Osteoblast (primary cell): Measurements from ENCODE around the gene PDGFD. TPM values are rescaled to one million over a fixed set of nuclear protein-coding genes. Genes with fewer than 3 reads are reported as not detected.

ENCODE experiments used
- DNase-seq: peaks from one replicate; pipeline ENCODE4 v3.0.0; 2011; ENCODE audit warnings: low spot score, mixed read lengths; ENCODE audit not compliant: insufficient read length; ENCODE audit errors: missing footprints
- H2AFZ ChIP-seq: 2 replicates; pipeline ENCODE4 v1.6.0; 2011; ENCODE audit warnings: mild to moderate bottlenecking, low read length
- H3K27ac ChIP-seq: 2 replicates; pipeline ENCODE4 v1.5.1; 2011; ENCODE audit warnings: mild to moderate bottlenecking, low read depth, low read length, moderate library complexity
- H3K27me3 ChIP-seq: 2 replicates; pipeline ENCODE4 v1.6.0; 2012; ENCODE audit warnings: mild to moderate bottlenecking, control low read depth, inconsistent platforms, low read length, moderate library complexity; ENCODE audit not compliant: insufficient read depth
- H3K36me3 ChIP-seq: 2 replicates; pipeline ENCODE4 v1.5.1; 2011; ENCODE audit warnings: mild to moderate bottlenecking, low read length, control low read depth, moderate library complexity; ENCODE audit not compliant: insufficient read depth
- H3K4me1 ChIP-seq: 2 replicates; pipeline ENCODE4 v1.5.1; 2011; ENCODE audit warnings: mild to moderate bottlenecking, low read length, control low read depth, moderate library complexity; ENCODE audit not compliant: insufficient read depth
- H3K4me2 ChIP-seq: 2 replicates; pipeline ENCODE4 v1.6.0; 2011; ENCODE audit warnings: mild to moderate bottlenecking, low read length; ENCODE audit not compliant: insufficient read depth
- H3K4me3 ChIP-seq: fragments of 200-600 bp; sonication (generic); 3 replicates; pipeline ENCODE4 v1.5.1; 2012; ENCODE audit warnings: mild to moderate bottlenecking, low read length, inconsistent platforms; ENCODE audit not compliant: insufficient read depth
- H3K79me2 ChIP-seq: 2 replicates; pipeline ENCODE4 v1.6.0; 2012; ENCODE audit warnings: mild to moderate bottlenecking, low read length, control low read depth, inconsistent platforms; ENCODE audit not compliant: insufficient read depth
- H3K9me3 ChIP-seq: 2 replicates; pipeline ENCODE4 v1.5.1; 2011; ENCODE audit warnings: low read depth, low read length, control low read depth
- H4K20me1 ChIP-seq: 2 replicates; pipeline ENCODE4 v1.6.0; 2012; ENCODE audit warnings: mild to moderate bottlenecking, low read length, control low read depth; ENCODE audit not compliant: insufficient read depth
- total RNA-seq: library from RNA; depleted of rRNA; stranded (reverse); fragments of >200 nt; gene quantifications from 2 replicates; pipeline ENCODE4 v1.2.3, GENCODE V29; 2012
- TF ChIP-seq, protein P1 (sequence below): IDR thresholded peaks from 2 replicates; pipeline ENCODE4 v1.5.1; 2011; ENCODE audit warnings: mild to moderate bottlenecking, low read depth, low read length, moderate library complexity; ENCODE audit errors: extremely low read depth

Gene PDGFD
- total RNA-seq, 1 donor: 4.7 TPM

DNA sequence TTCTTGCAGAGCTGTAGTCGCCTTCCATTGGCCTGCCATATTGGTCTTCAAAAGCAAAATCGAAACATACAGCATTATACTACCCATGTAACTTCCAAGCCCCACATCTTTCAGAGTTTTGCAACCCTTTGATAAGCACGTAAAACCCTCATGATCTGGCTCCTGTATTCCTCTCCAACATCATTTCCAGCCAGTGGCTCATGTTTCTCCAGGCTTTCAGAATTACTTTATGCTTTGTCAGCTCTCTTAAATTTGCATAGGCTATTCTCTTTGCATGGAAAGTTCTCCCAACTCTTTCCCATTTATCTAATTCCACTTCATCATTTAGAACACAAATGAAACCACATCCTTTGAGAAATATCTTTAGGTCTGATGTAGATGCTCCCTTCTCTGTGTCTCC is 195.3 kb downstream of the PDGFD start:
- Histone ChIP-seq H3K36me3 (no peaks in the 10 kb centered on the region), H3K27ac (no peak overlapping the region), H4K20me1 (no peaks in the 10 kb centered on the region), H3K4me3 (no peak overlapping the region), H3K4me1 (no peaks in the 10 kb centered on the region), H3K4me2 (no peak overlapping the region), H3K79me2 (no peaks in the 10 kb centered on the region), H3K9me3 (no peaks in the 10 kb centered on the region), H2AFZ (no peak overlapping the region), H3K27me3 (peaks cover 3% of the 10 kb centered on the region)
- DNase-seq: no peak
- TF ChIP-seq, protein P1, sequence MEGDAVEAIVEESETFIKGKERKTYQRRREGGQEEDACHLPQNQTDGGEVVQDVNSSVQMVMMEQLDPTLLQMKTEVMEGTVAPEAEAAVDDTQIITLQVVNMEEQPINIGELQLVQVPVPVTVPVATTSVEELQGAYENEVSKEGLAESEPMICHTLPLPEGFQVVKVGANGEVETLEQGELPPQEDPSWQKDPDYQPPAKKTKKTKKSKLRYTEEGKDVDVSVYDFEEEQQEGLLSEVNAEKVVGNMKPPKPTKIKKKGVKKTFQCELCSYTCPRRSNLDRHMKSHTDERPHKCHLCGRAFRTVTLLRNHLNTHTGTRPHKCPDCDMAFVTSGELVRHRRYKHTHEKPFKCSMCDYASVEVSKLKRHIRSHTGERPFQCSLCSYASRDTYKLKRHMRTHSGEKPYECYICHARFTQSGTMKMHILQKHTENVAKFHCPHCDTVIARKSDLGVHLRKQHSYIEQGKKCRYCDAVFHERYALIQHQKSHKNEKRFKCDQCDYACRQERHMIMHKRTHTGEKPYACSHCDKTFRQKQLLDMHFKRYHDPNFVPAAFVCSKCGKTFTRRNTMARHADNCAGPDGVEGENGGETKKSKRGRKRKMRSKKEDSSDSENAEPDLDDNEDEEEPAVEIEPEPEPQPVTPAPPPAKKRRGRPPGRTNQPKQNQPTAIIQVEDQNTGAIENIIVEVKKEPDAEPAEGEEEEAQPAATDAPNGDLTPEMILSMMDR: no peak

DNA sequence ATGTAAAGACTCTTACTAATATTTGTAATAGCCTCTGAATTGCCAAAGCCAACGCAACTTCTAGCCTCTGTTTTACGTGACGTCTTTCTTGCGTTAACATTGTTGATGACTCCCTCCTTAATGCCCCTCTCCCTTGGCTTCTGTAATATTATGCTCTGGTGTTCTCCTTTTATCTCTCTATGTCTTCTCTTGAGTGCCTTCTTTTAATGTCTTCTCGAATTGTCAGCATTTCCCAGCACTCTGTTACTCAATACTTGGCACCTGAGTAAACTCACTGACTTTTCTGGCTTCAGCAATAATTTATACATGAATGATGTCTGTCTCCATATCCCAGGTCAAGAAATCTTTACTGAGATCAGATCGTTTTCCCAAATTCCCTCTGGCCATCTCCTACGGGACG is 196.0 kb downstream of the PDGFD start:
- H3K79me2 ChIP-seq: no peaks in the 10 kb centered on the region
- H2AFZ ChIP-seq: no peak overlapping the region
- no peaks in the 10 kb centered on the region for H3K36me3 ChIP-seq
- TF ChIP-seq, protein P1: no peak
- no peak overlapping the region for H3K27ac ChIP-seq
- no peaks in the 10 kb centered on the region for H3K4me1 ChIP-seq
- no peak overlapping the region for H3K4me2 ChIP-seq
- peaks cover 3% of the 10 kb centered on the region for H3K27me3 ChIP-seq
- no peak for DNase-seq
- H4K20me1 ChIP-seq: no peaks in the 10 kb centered on the region
- no peaks in the 10 kb centered on the region for H3K9me3 ChIP-seq
- H3K4me3 ChIP-seq: no peak overlapping the region

DNA sequence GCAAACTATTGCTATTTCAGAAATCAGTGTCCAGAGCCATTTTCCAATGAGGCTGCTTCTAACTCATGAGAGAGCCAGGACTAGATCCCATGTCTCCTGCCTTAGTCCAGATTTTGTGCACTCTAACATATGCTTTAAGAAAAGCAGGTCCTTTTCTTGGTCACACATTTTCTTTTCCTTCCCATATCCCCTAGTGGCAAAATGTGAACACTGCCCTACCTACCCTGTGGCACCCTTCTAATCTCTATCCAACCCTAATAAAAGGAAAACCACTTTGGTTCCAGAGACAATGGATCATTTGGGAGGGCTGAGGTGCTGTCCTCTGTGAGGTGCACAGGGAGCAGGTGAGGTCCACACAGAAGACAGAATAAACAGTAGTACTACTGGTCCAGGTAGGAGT is 199.6 kb downstream of the PDGFD start:
- Histone ChIP-seq H2AFZ (no peak overlapping the region), H4K20me1 (no peaks in the 10 kb centered on the region)
- TF ChIP-seq, protein P1: no peak

DNA sequence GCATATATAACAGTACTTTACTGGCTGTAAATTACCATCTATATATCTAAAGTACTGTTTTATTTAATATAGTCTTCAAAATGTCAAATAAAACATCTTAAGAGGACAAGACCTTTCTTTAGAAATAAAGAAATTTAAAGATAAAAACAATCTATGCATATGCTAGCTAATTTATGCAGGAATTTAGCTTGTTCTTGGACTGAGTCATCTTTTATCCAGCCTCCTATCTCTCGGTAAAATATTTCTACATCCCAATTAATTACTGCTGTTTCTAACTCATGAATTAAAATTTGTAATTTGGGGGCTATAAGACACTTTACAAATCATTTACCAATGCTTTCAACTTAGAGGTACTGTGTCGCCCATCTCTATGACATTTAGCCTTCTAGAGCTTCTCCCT is 200.3 kb downstream of the PDGFD start:
- Histone ChIP-seq H3K4me1 (no peaks in the 10 kb centered on the region), H3K4me3 (no peak overlapping the region), H3K9me3 (no peaks in the 10 kb centered on the region), H3K36me3 (no peaks in the 10 kb centered on the region), H3K4me2 (no peak overlapping the region), H3K27me3 (peaks cover 3% of the 10 kb centered on the region), H3K79me2 (no peaks in the 10 kb centered on the region), H4K20me1 (no peaks in the 10 kb centered on the region), H3K27ac (no peak overlapping the region), H2AFZ (no peak overlapping the region)
- DNase-seq: no peak
- TF ChIP-seq, protein P1: no peak

More for the DNA sequence above, 199.6 kb downstream of the PDGFD start:
- H3K4me3 ChIP-seq: no peak overlapping the region
- no peaks in the 10 kb centered on the region for H3K79me2 ChIP-seq
- H3K9me3 ChIP-seq: no peaks in the 10 kb centered on the region
- no peaks in the 10 kb centered on the region for H3K36me3 ChIP-seq
- H3K4me2 ChIP-seq: no peak overlapping the region
- peaks cover 3% of the 10 kb centered on the region for H3K27me3 ChIP-seq
- DNase-seq: no peak
- H3K4me1 ChIP-seq: no peaks in the 10 kb centered on the region
- no peak overlapping the region for H3K27ac ChIP-seq
